Measurements from ENCODE around the gene MRPL24. TPM values are rescaled to one million over a fixed set of nuclear protein-coding genes. Genes with fewer than 3 reads are reported as not detected.

MRPL24 gene
- total RNA-seq, 2 donors from 2014 or later, result 39.1 to 86.7 TPM

- H3K27me3 ChIP-seq, result no peaks in the 10 kb centered on the region
- peak overlapping the region; percentile 24 for H3K4me3 ChIP-seq
- H3K36me3 ChIP-seq, result peaks cover 10% of the 10 kb centered on the region
- H3K9me3 ChIP-seq, result no peaks in the 10 kb centered on the region
- peak; percentile 40 for TF ChIP-seq CTCF (IDR thresholded peaks at IDR 0.05)
- intact Hi-C loops (cut with DNase I), result loop anchor here (5.0 kb wide), 1 partner anchor 41 kb away; the partner anchor contains the start of gene PRCC
- no peak overlapping the region for H3K27ac ChIP-seq
- H3K4me1 ChIP-seq, result peaks cover 28% of the 10 kb centered on the region
- H3K9ac ChIP-seq (ENCODE audit: low read depth in 2 of 2, low read length in 2 of 2), result peak overlapping the region; percentile 43 to 84
- DNase-seq, result peak; percentile 79
These were observed 14.2 kb downstream of the MRPL24 start for GRCh38 chr1:156726549-156727226.

- Histone ChIP-seq H3K27me3 (no peaks in the 10 kb centered on the region), H3K27ac (no peak overlapping the region), H3K4me1 (peaks cover 28% of the 10 kb centered on the region), H3K9ac (ENCODE audit: low read depth in 2 of 2, low read length in 2 of 2) (peak overlapping the region in 1 of 2 donors; percentile 43), H3K36me3 (peaks cover 10% of the 10 kb centered on the region), H3K9me3 (no peaks in the 10 kb centered on the region), H3K4me3 (peak overlapping the region; percentile 24)
- peak; percentile 92 for DNase-seq
- peak; percentile 87 for TF ChIP-seq CTCF (IDR thresholded peaks at IDR 0.05)
- intact Hi-C loops (cut with DNase I), result loop anchor here (2.0 to 5.0 kb wide), 2 partner anchors 35 to 42 kb away; partner anchors contain the start of gene PRCC
These were observed 15.1 kb downstream of the MRPL24 start for GRCh38 chr1:156725683-156726280.

GRCh38 chr1:156721535-156721934, 19.4 kb downstream of the MRPL24 start:
- Histone ChIP-seq H3K27ac (no peak overlapping the region), H3K36me3 (peaks cover 10% of the 10 kb centered on the region), H3K27me3 (no peaks in the 10 kb centered on the region), H3K9ac (ENCODE audit: low read depth in 2 of 2, low read length in 2 of 2) (no peak overlapping the region), H3K4me1 (peaks cover 15% of the 10 kb centered on the region), H3K4me3 (no peak overlapping the region), H3K9me3 (no peaks in the 10 kb centered on the region)
- intact Hi-C loops (cut with DNase I), result no loop called here
- no peak for DNase-seq
- no peak for TF ChIP-seq CTCF (IDR thresholded peaks at IDR 0.05)

- Histone ChIP-seq H3K27me3 (no peaks in the 10 kb centered on the region), H3K4me3 (no peak overlapping the region), H3K9me3 (no peaks in the 10 kb centered on the region), H3K27ac (no peak overlapping the region), H3K9ac (ENCODE audit: low read depth in 2 of 2, low read length in 2 of 2) (no peak overlapping the region), H3K4me1 (peaks cover 11% of the 10 kb centered on the region), H3K36me3 (peaks cover 10% of the 10 kb centered on the region)
- no peak for DNase-seq
- intact Hi-C loops (cut with DNase I), result no loop called here
- TF ChIP-seq CTCF (IDR thresholded peaks at IDR 0.05), result no peak
These were observed 19.8 kb downstream of the MRPL24 start for GRCh38 chr1:156721131-156721530.

GRCh38 chr1:156717351-156717750, 23.5 kb downstream of the MRPL24 start:
- Histone ChIP-seq H3K9ac (ENCODE audit: low read depth in 2 of 2, low read length in 2 of 2) (no peak overlapping the region), H3K27ac (no peak overlapping the region), H3K9me3 (no peaks in the 10 kb centered on the region), H3K4me3 (no peak overlapping the region), H3K27me3 (no peaks in the 10 kb centered on the region), H3K36me3 (no peaks in the 10 kb centered on the region), H3K4me1 (no peaks in the 10 kb centered on the region)
- intact Hi-C loops (cut with DNase I), result loop anchor here (10.0 kb wide), 1 partner anchor 157 kb away; no protein-coding TSS in a partner anchor
- no peak for DNase-seq
- no peak for TF ChIP-seq CTCF (IDR thresholded peaks at IDR 0.05)

Measured in colonic mucosa (tissue), 4 donors.